Middle frontal gyrus (tissue), 1 donor: Measurements from ENCODE around the gene AP5B1.
"Not testable (repeated sequence)": the region's sequence is repeated elsewhere in the genome, so short reads cannot be mapped to it uniquely, and the experiment has no call there.

ENCODE experiments used
- DNase-seq: peaks from one replicate; pipeline ENCODE4 v3.0.0-alpha.2; 2015; ENCODE audit warnings: low spot score; ENCODE audit errors: extremely low spot score

AP5B1 gene

DNA sequence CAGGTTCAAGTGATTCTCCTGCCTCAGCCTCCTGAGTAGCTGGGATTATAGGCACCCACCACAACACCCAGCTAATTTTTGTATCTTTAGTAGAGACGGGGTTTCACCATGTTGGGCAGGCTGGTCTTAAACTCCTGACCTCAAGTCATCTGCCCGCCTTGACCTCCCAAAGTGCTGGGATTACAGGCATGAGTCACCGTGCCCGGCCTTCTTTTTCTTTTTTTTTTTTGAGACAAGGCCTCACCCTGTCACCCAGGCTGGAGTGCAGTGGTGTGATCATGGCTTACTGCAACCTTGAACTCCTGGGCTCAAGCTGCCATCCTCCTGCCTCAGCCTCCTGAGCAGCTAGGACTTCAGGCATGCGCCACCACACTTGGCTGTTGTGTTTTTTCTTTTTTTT lies 13.0 kb downstream of the AP5B1 start:
- DNase-seq = not testable (repeated sequence)

DNA sequence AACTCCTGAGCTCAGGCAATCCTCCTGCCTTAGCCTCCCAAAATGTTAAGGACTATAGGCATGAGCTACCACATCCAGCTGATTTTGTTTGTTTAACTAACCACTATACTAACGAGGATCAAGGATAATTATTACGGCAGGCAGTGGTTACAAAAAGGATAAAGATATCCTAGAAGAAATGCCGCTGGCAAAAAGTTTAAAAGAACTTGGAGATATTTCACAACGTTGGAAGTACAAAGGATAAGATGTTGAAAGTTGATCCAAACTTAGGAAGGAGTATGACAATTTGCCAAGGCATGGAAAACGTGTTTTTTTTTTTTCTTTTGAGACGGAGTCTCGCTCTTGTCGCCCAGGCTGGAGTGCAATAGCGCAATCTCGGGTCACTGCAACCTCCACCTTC lies 13.4 kb downstream of the AP5B1 start:
- DNase-seq = no peak

DNA sequence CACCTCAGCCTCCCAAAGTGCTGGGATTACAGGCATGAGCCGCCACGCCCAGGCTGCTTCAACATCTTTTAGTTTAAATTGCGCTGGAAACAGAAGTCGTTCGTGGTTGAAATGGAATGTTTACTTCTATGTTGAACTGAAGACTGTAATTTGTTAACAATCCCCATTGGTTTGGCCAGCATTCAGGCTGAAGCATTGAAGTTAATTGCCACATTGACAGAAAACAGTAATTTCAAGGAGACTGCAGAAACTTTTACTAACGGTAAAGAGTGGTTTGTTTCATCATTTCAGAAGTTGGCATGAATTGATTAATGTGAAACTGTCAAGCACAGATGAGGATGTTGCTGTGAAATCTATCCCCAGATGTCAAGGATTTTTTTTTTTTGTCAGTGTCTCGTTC lies 14.2 kb downstream of the AP5B1 start:
- no peak for DNase-seq

DNA sequence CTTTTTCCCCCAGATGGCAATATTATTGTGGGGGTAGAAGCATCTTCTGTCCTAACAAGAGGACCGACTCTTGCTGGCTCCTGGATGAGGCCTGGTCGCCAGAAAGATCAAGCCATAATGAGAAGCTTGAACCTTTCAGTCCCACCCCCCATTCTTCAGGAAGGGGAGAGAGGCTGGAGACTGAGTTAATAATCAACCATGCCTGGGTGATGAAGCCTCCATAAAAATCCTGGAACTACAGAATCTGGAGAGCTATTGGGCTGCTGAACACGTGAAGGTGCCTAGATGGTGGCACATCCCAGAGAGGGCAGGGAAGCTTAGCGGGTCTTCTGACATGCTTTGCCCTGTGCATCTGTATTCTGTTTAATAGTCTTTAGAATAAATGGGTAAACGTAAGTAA lies 16.3 kb downstream of the AP5B1 start:
- DNase-seq = no peak

DNA sequence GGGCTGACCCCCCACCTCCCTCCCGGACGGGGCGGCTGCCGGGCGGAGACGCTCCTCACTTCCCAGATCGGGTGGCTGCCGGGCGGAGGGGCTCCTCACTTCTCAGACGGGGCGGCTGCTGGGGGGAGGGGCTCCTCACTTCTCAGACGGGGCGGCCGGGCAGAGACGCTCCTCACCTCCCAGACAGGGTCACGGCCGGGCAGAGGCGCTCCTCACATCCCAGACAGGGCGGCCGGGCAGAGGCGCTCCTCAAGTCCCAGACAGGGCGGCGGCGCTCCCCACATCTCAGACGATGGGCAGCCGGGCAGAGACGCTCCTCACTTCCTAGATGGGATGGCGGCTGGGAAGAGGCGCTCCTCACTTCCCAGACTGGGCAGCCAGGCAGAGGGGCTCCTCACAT lies 18.0 kb downstream of the AP5B1 start:
- not testable (repeated sequence) for DNase-seq

DNA sequence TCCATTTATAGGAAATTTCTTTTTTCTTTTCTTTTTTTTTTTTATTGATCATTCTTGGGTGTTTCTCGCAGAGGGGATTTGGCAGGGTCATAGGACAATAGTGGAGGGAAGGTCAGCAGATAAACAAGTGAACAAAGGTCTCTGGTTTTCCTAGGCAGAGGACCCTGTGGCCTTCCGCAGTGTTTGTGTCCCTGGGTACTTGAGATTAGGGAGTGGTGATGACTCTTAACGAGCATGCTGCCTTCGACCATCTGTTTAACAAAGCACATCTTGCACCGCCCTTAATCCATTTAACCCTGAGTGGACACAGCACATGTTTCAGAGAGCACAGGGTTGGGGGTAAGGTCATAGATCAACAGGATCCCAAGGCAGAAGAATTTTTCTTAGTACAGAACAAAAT lies 18.6 kb downstream of the AP5B1 start:
- not testable (repeated sequence) for DNase-seq

DNA sequence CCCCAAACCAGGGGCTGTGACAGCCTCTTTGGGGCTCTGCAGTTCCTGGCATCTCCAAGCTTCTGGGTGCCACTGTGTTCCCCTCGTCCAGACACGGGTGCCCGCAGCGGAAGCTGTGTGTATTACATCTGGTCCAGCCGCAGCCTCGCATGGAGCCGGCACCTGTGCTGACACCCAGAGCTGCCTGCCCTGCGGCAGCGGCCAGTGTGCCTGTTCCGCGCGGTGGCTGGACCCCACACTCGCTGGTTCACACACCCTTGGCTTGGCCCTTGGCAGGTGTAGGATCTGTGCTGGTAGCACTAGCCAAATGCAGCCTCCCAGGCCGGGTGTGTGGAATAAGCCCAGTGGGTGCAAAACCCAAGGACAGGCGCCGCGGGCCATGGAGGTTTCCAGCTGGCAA lies 35.7 kb downstream of the AP5B1 start:
- DNase-seq = no peak

DNA sequence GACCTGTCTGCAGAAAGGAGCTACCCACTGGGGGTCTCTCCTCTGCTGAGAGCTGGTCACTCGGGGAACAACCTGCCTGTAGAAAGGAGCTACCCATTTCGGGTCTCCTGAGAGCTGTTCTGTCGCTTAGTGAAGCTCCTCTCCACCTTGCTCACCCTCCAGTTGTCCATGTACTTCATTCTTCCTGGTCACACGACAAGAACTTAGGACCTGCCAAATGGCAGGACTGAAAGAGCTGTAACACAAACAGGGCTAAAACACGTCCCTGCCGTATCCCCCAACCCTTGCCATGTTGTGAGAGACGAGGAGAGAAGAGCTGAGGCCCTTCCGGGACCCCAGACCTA lies 36.1 kb downstream of the AP5B1 start:
- DNase-seq = no peak

DNA sequence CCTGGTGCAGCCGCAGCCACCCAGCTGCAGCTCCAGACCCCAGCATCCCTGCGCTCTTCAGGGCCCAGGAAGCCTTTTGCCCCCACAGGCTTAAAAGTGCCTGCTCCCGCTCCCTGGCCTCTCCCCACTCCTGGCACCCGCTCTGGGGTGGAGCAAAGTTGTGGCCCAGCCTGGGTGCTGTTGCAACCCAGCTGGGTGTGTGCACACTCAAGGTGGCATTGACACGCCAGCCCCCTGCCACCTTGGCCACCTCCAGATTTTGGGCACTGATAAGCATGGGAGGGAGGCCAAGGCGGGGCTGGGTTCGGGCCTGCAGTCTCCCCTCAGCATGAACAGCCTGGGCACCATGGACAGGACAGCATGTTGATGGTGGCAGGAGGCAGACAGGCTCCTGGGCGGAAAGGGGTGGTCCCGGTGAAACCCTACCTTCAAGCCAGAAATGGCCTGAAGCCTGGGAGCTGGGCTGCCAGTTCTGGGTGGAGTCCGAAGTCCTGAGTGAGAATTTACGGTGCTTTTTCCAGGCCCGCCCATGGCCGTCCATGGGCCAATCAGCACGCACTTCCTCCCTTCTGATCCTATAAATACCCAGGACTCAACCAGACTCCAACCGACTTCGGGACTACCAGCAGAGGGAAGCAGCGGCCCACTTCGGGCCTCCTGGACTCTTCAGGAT lies 36.6 kb downstream of the AP5B1 start:
- DNase-seq = no peak

DNA sequence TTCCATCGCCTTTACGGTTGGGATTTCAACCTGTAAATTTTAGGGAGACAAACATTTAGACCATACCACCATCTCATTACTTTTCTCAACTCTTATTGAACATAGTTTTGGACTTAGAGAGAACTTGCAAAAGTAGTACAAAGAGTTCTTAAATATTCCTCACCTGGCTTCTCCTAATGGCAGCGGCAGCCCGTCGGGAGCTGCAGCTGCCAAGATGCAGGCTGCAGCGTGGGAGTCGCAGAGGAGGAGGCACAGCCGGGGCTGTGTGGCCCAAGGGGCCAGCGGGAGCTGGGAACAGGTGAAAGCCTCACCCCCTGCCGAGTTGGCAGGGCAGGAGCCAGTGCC lies 37.1 kb downstream of the AP5B1 start:
- DNase-seq = no peak

DNA sequence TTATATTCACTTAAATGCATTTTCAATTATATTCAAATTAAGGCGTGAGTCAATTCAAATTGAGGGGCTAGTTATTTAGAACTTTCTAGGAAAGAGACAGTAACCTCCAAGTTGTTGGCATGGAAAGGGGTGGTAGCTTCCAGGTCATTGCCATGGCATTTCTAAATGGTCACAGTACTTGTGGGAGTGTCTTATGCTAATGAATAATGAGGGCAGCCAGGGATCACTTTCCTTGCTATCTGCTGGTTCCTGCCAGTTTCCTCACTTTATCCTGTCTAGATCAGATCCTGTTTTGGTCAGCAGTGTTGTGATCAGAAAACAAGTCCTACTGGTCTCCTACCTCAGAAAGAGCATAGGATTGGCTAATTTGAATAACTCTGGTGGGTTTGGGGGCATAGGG lies 38.4 kb downstream of the AP5B1 start:
- DNase-seq = no peak

DNA sequence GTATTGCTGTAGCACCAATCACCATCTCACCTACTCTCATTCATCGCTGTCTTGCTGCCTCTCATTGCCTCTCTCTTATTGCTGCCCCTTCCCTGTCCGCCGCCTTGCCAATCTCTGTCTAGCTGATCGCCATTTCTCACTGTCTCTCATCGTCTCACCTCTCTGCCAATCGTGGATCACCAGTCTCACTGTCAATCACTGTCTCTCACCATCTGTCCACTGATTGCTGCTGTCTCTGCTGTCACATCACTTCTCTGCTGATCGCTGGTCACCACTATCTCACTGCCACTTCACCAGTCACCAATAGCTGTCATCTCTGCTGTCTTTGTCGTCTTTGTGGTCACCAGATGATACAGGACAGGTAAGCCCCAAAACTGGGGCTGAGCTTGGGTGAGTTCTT lies 39.6 kb downstream of the AP5B1 start:
- DNase-seq = no peak

DNA sequence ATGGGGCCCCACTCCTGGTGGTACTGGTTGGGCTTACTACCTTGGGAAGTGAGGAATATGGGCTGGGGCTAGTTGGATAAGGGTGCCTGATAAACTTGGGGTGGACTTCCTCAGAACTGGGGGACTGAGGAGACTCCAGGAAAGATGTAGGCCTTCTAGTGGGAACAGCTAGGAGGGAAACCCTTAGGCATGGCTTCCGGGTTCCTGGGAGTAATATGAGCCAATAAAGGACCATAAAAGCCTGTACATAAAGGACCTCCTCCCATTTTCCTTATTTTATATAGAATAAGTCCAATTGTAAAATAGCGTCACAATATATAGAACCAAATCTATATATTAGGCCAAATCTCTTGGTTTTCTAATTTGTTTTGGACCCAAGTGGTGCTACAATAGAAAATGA lies 41.8 kb downstream of the AP5B1 start:
- DNase-seq = no peak

DNA sequence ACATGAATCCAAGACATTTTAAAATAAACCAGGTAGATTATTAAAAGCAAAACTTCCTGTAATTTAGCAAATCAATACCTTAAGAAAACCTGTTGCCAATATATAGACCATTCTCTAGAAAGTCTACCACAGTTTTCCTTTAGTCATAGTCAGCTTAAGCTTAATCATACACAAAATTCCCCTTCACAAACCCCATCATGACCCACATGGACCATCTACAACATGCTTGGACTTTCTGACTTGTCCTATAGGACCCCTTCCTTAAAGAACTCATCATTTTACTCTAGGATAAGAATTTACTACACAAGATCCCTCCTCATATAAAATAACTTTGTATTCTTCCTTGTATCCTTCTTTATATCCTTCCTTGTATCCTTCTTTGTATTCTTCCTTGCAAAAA lies 44.0 kb downstream of the AP5B1 start:
- DNase-seq = no peak

DNA sequence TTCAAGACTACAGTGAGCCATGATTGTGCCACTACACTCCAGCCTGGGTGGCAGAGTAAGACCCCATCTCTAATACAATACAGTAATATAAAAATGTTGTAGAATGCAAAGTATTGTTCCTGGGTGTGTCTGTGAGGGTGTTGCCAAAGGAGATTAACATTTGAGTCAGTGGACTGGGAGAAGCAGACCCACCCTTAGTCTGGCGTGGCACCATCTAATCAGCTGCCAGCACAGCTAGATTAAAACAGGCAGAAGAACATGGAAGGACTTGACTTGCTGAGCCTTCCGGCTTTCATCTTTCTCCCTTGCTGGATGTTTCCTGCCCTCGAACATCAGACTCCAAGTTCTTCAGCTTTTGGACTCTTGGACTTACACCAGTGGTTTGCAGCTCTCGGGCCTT lies 45.7 kb downstream of the AP5B1 start:
- DNase-seq = not testable (repeated sequence)

DNA sequence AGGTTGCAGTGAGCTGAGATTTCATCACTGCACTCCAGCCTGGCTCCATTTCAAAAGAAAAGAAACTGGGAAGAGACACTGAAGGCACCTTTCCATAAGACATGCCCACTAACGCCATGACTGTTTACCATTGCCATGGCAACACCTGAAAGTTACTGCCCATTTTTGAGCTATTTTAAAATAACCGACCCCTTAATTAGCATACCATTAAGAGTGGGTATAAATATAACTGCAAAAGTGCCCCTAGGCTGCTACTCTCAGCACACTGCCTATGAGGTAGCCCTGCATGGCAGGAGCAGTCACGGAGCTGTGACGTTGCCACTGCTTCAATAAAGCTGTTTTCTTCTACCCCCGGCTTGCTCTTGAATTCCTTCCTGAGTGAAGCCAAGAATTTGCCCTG lies 50.3 kb downstream of the AP5B1 start:
- no peak for DNase-seq

DNA sequence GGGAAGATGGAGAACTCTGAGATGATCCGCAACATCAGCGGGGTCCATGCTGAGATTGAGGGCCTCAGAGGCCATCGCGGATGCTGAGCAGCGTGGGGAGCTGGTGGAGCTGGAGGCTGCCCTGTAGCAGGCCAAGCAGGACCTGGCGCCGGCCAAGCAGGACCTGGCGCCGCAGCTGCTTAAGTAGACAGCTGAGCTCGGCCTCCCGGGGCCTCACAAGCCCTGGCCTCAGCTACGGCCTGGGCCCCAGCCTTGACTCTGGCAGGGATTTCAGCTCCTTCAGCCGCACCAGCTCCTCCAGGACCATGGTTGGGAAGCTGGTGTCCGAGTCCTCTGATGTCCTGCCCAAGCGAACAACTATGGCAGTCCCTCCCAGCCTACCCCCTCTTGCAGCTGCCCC lies 52.9 kb downstream of the AP5B1 start:
- DNase-seq = no peak

DNA sequence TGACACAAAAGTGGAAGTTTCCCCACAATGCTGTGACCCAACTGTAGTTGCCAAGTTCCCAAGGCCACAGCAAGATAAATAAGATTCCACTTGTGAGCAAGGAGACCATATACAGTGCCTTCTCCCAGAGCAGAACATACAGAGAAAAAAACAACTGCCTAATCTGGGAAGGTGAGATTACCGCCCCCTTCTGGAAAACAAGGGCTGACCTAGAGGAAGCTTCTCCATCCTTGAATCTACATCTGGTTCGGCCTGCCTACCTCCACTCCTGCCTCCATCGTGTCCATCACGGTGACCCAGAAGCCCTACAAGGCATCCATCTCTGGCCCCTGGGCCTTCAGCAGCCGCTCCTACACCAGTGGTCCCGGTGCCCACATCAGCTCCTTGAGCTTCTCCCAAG lies 54.1 kb downstream of the AP5B1 start:
- DNase-seq = no peak
